ENCODE measurements around the gene AHCTF1.

AHCTF1 gene

DNA sequence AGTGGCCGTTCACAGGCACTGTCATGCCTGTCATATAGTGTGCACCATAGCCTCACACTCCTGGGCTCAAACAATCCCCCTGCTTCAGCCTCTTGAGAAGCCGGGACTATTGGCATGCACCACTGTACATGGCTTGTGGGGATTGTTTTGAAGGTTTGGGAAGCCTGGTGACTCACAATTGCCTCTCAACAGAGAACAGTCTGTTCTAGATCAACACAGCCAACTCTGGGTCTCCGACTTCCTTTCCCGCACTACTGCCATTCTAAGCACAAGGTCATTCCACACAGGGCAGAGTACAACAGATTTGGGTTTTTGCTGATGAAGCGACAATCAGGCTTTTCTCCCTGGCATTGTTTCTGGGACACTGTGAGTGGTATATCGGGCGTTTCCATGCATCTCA, 15.5 kb upstream of the AHCTF1 start:
- TF ChIP-seq, protein P1, sequence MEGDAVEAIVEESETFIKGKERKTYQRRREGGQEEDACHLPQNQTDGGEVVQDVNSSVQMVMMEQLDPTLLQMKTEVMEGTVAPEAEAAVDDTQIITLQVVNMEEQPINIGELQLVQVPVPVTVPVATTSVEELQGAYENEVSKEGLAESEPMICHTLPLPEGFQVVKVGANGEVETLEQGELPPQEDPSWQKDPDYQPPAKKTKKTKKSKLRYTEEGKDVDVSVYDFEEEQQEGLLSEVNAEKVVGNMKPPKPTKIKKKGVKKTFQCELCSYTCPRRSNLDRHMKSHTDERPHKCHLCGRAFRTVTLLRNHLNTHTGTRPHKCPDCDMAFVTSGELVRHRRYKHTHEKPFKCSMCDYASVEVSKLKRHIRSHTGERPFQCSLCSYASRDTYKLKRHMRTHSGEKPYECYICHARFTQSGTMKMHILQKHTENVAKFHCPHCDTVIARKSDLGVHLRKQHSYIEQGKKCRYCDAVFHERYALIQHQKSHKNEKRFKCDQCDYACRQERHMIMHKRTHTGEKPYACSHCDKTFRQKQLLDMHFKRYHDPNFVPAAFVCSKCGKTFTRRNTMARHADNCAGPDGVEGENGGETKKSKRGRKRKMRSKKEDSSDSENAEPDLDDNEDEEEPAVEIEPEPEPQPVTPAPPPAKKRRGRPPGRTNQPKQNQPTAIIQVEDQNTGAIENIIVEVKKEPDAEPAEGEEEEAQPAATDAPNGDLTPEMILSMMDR (IDR thresholded peaks at IDR 0.05; ENCODE audit: insufficient read depth, low read depth, low read length, missing control alignments): no peak
- peak; percentile 19 for DNase-seq (ENCODE audit: low read depth)

DNA sequence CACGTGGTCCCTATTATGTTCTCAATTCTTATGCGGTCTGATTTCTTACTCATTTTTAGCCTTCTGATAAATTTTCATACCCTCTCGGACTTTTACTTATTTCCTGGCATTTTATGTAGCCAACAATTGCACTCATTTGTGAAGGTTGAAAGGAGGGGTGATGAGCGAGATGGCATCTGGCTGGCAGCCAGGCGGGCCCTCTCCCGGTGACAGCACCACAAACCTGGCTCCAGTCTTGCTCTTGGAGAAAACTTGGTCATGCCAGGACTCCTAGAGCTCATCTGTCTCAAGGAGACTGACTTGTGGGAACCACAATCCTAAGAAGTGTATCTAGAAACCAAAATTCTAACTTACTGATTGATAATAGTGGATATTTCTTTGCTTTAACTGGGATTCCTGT, 14.6 kb upstream of the AHCTF1 start:
- DNase-seq (ENCODE audit: low read depth): no peak
- TF ChIP-seq, protein P1 (IDR thresholded peaks at IDR 0.05; ENCODE audit: insufficient read depth, low read depth, low read length, missing control alignments): no peak
- no peak overlapping the region for H3K4me3 ChIP-seq (ENCODE audit: low read length)

More for the DNA sequence above, 15.5 kb upstream of the AHCTF1 start:
- H3K4me3 ChIP-seq (ENCODE audit: low read length): no peak overlapping the region

DNA sequence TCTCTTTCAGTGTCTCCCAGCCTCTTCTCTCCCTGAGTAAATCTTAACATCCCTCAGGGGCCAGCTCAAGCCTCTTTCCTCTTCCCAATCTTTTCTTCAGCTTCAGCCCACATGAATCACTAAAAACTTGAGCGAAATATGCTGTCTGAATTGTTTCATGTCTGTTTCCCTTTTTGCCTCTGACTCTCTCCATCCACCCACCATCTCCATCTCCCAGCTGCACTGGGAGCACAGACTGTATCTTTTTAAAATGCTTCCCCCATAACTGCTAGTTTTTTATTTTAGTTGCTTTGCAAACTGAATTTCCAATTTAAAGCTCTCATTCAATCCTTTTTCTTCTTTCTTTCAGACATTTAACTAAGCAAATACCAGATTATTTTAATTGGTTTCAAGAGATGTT, 3.0 kb upstream of the AHCTF1 start:
- H3K4me3 ChIP-seq (ENCODE audit: low read length): no peak overlapping the region
- TF ChIP-seq, protein P1 (IDR thresholded peaks at IDR 0.05; ENCODE audit: insufficient read depth, low read depth, low read length, missing control alignments): no peak
- no peak for DNase-seq (ENCODE audit: low read depth)

DNA sequence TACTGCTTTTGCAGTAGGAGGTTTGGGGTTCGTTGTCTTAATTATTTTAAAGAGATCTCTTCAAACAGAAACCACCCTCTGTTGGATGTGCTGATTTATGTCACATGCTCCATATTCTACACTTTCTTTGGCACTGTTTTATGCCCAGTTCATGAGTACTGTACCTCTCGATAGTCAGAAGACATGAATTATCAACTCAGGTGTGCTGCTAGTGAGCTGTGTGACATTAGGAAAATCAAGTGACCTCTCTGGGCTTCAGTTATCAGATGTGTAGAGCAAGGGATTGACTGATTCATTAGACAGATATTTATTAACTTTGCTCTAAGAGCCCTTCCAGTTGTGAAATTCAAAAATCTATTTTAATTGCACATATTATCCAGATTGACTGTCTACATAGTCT, 2.1 kb upstream of the AHCTF1 start:
- H3K4me3 ChIP-seq (ENCODE audit: low read length): no peak overlapping the region
- no peak for DNase-seq (ENCODE audit: low read depth)
- TF ChIP-seq, protein P1 (IDR thresholded peaks at IDR 0.05; ENCODE audit: insufficient read depth, low read depth, low read length, missing control alignments): no peak

DNA sequence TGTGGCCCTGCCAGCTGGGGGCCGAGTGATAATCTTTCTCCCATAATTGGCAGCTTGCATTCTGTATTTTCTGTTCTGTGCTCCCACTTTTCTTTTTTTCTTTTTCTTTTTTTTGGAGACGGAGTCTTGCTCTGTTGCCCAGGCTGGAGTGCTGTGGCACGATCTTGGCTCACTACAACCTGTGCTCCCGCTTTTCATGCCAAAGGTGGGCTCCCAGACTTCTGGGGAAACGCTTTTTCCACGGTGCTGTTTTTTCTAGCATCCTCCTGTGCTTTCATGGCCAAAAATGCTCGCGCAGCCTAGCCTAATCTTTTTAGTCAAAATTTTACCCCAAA, 585 bp upstream of the AHCTF1 start:
- peak overlapping the region; percentile 78 for H3K4me3 ChIP-seq (ENCODE audit: low read length)
- DNase-seq (ENCODE audit: low read depth): no peak
- TF ChIP-seq, protein P1 (IDR thresholded peaks at IDR 0.05; ENCODE audit: insufficient read depth, low read depth, low read length, missing control alignments): no peak

DNA sequence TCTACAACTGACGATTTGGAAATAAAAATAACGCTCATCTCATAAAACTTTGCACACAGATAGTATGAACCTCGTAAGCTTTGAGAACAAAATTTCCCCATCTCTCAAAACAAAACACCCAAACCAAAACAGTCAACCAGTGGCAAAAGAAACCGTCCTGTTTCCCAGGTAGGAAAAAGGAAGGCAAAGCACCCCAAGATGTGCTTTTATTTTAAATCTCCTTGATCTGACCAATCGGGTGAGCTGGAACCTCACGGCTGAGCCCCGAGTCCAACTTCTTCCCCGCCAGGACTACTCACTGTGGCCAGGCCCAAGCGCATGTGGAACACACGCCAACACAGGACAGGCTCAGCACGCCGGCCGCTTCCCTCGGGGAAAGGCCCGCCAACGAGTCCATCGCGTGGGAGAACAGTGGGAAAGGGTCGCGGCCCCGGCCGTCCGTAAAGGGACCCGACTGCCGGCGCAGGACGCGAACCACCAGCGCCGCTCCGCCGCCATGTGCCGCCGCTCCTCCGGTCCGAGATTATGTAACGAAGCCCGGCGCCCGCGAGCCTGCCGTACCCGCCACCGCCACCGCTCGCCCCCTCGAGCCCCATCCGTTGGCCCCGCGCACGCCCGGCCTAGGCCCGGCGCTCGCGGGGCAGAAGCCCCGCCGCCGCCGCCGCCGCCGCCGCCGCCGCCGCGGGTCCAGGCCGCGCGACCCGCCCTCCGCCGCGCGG, 759 bp downstream of the AHCTF1 start:
- TF ChIP-seq, protein P1 (IDR thresholded peaks at IDR 0.05; ENCODE audit: insufficient read depth, low read depth, low read length, missing control alignments): no peak
- DNase-seq (ENCODE audit: low read depth): peak; percentile 65
- peak overlapping the region; percentile 78 for H3K4me3 ChIP-seq (ENCODE audit: low read length)

DNA sequence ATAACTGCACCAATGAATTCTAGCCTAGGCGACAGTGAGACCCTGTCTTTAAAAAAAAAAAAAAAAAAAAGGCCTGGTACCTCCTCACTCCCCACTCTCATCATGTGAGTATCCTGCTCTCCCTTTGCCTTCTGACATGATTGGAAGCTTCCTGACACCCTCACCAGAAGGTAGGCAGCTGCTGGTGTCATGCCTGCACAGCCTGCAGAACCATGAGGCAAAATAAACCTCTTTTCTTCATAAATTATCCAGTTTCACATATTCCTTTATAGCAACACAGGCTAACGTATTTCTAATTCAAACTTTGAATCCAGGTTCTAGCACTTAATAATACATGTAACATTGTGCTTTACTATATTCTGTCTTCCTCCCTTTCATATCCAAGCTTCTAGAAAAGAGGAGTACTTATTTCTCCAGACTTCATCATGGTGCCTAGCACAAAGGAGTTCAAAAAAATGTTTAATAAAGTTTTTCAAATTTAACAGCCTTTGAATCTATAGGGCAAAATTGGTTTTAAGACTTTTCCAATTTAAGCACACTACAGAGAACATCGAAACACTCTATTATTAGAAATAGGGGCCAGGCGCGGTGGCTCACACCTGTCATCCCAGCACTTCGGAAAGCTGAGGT, 5.6 kb downstream of the AHCTF1 start:
- no peak overlapping the region for H3K4me3 ChIP-seq (ENCODE audit: low read length)
- DNase-seq (ENCODE audit: low read depth): no peak
- TF ChIP-seq, protein P1 (IDR thresholded peaks at IDR 0.05; ENCODE audit: insufficient read depth, low read depth, low read length, missing control alignments): no peak
